NCI-H2227 (cell line): Measurements from ENCODE around the gene S1PR5.
A peak's percentile ranks its signal among the peaks of the same experiment; 100 is the strongest.
"Not testable (repeated sequence)": the region's sequence is repeated elsewhere in the genome, so short reads cannot be mapped to it uniquely, and the experiment has no call there.

Experiments used
- DNase-seq: peaks from one replicate; lab custom pipeline; 2025; ENCODE audit not compliant: unreplicated experiment; lab: John Stamatoyannopoulos, UW

Gene S1PR5

GRCh38 chr19:10517361-10517759 is at the start of gene S1PR5:
Gene S1PR5, minus strand, starts transcription at chr19:10517447. Its CDS starts 2,436 bp downstream, at chr19:10515011.
- peak; percentile 66 for DNase-seq

GRCh38 chr19:10566658-10567410 is 49.6 kb upstream of the S1PR5 start:
- no peak for DNase-seq

GRCh38 chr19:10566408-10566657 is 49.1 kb upstream of the S1PR5 start:
- DNase-seq: no peak

GRCh38 chr19:10565567-10566407 is 48.5 kb upstream of the S1PR5 start, which contains the start of gene KRI1:
Gene KRI1, minus strand, starts transcription at chr19:10566010. Its CDS starts 11 bp downstream, at chr19:10565999.
- DNase-seq: peak; percentile 96

- peak; percentile 56 for DNase-seq
These were observed 47.9 kb upstream of the S1PR5 start for GRCh38 chr19:10565028-10565566.

GRCh38 chr19:10562609-10563008 is 45.4 kb upstream of the S1PR5 start:
- DNase-seq: no peak

GRCh38 chr19:10560154-10560553 is 42.9 kb upstream of the S1PR5 start:
- no peak for DNase-seq

- DNase-seq: no peak
These were observed 40.5 kb upstream of the S1PR5 start for GRCh38 chr19:10557603-10558197.

- no peak for DNase-seq
These were observed 38.3 kb upstream of the S1PR5 start for GRCh38 chr19:10555610-10555973.

GRCh38 chr19:10554760-10555609 is 37.7 kb upstream of the S1PR5 start:
- no peak for DNase-seq

- no peak for DNase-seq
These were observed 36.7 kb upstream of the S1PR5 start for GRCh38 chr19:10553943-10554381.

GRCh38 chr19:10553087-10553667 is 35.9 kb upstream of the S1PR5 start:
- no peak for DNase-seq

- peak; percentile 11 for DNase-seq
These were observed 35.3 kb upstream of the S1PR5 start for GRCh38 chr19:10552510-10553053.

GRCh38 chr19:10551698-10552301 is 34.6 kb upstream of the S1PR5 start:
- DNase-seq: no peak

GRCh38 chr19:10551006-10551405 is 33.8 kb upstream of the S1PR5 start:
- not testable (repeated sequence) for DNase-seq

- DNase-seq: no peak
These were observed 33.1 kb upstream of the S1PR5 start for GRCh38 chr19:10550336-10550735.

GRCh38 chr19:10549733-10550132 is 32.5 kb upstream of the S1PR5 start:
- no peak for DNase-seq

- DNase-seq: no peak
These were observed 31.6 kb upstream of the S1PR5 start for GRCh38 chr19:10548746-10549276.

GRCh38 chr19:10546817-10547216 is 29.6 kb upstream of the S1PR5 start:
- no peak for DNase-seq
